H1 (cell line): Measurements from ENCODE around the gene PRKCA. TPM values are rescaled to one million over a fixed set of nuclear protein-coding genes. Genes with fewer than 3 reads are reported as not detected.

ENCODE experiments used
- CTCF ChIA-PET: fragments of 300-600 bp; sonication (Branson Sonifier 250); formaldehyde crosslinking; loops from one replicate; lab custom pipeline; 2021; ENCODE audit not compliant: partially characterized antibody; lab: Charles Lee
- POLR2A ChIA-PET: fragments of 300-600 bp; sonication (Branson Sonifier 250); formaldehyde crosslinking; loops from one replicate; lab custom pipeline; 2021; ENCODE audit warnings: inconsistent platforms; ENCODE audit not compliant: partially characterized antibody; lab: Charles Lee
- DNase-seq, 2 experiments: peaks; one replicate each; pipeline versions ENCODE4 v3.0.0 to v3.0.0-alpha.2; 2010 to 2022; ENCODE audit warnings: low spot score in 2 of 2, low read depth in 1 of 2, mixed read lengths in 1 of 2
- FAIRE-seq: peaks from 2 replicates; lab custom pipeline; 2011; peaks lifted over from hg19 to GRCh38; lab: Jason Lieb, UNC
- H2AFZ ChIP-seq: 2 replicates; pipeline ENCODE4 v1.8.1; 2012; ENCODE audit warnings: low read length, inconsistent platforms
- H2AK5ac ChIP-seq: 2 replicates; pipeline ENCODE4 v1.6.1; 2013; ENCODE audit warnings: low read depth, low read length
- H2BK120ac ChIP-seq: replicated peaks from 2 replicates; pipeline ENCODE3; 2013; ENCODE audit warnings: low read depth, low read length, inconsistent platforms
- H2BK12ac ChIP-seq: 2 replicates; pipeline ENCODE4 v1.6.1; 2013; ENCODE audit warnings: low read depth, low read length
- H2BK15ac ChIP-seq: 2 replicates; pipeline ENCODE4 v1.6.1; 2013; ENCODE audit warnings: low read length
- H2BK20ac ChIP-seq: 2 replicates; pipeline ENCODE4 v1.6.1; 2013; ENCODE audit warnings: low read length
- H2BK5ac ChIP-seq: 2 replicates; pipeline ENCODE4 v1.6.1; 2013; ENCODE audit warnings: low read depth, low read length
- H3K14ac ChIP-seq: 2 replicates; pipeline ENCODE4 v1.6.1; 2013; ENCODE audit warnings: inconsistent platforms; ENCODE audit not compliant: insufficient read length
- H3K18ac ChIP-seq: 2 replicates; pipeline ENCODE4 v1.6.1; 2013; ENCODE audit warnings: low read length; ENCODE audit errors: extremely low read depth
- H3K23ac ChIP-seq: 2 replicates; pipeline ENCODE4 v1.6.1; 2013; ENCODE audit warnings: inconsistent platforms; ENCODE audit not compliant: insufficient read length
- H3K23me2 ChIP-seq: 2 replicates; pipeline ENCODE4 v1.6.1; 2013; ENCODE audit warnings: low read depth, low read length
- H3K27ac ChIP-seq: 2 replicates; pipeline ENCODE4 v1.6.1; 2011; ENCODE audit warnings: low read depth, low read length, inconsistent platforms
- H3K27me3 ChIP-seq, 4 experiments: replicated peaks in 1 of 4; 1 replicate in 1 of 4; 2 replicates in 3 of 4; pipeline versions ENCODE4 v1.6.1 to v1.8.1; 2011 to 2013; ENCODE audit warnings: low read length in 3 of 4, mild to moderate bottlenecking in 3 of 4, inconsistent platforms in 2 of 4, mixed read lengths in 2 of 4, moderate library complexity in 1 of 4; ENCODE audit not compliant: control insufficient read depth in 3 of 4, insufficient read depth in 3 of 4; ENCODE audit errors: extremely low read depth in 1 of 4
- H3K36me3 ChIP-seq, 4 experiments: 2 replicates each; pipeline versions ENCODE4 v1.6.1 to v1.8.1; 2011 to 2013; ENCODE audit warnings: mild to moderate bottlenecking in 4 of 4, low read length in 3 of 4, moderate library complexity in 2 of 4, control low read depth in 1 of 4, inconsistent platforms in 1 of 4; ENCODE audit not compliant: insufficient read depth in 4 of 4, control insufficient read depth in 2 of 4
- H3K4ac ChIP-seq: replicated peaks from 2 replicates; pipeline ENCODE3; 2013; ENCODE audit warnings: low read length, low read depth, mixed read lengths, inconsistent platforms; ENCODE audit not compliant: insufficient read length
- H3K4me1 ChIP-seq, 4 experiments: replicated peaks in 1 of 4; 1 replicate in 1 of 4; 2 replicates in 3 of 4; pipeline versions ENCODE4 v1.6.1 to v1.8.1; 2011 to 2013; ENCODE audit warnings: low read length in 3 of 4, inconsistent platforms in 2 of 4, mixed read lengths in 1 of 4; ENCODE audit not compliant: insufficient read depth in 4 of 4, control insufficient read depth in 3 of 4
- H3K4me2 ChIP-seq, 2 experiments: 2 replicates each; pipeline versions ENCODE4 v1.6.1 to v1.8.1; 2011 to 2013; ENCODE audit warnings: low read depth in 2 of 2, low read length in 2 of 2, control low read depth in 1 of 2, inconsistent platforms in 1 of 2, mild to moderate bottlenecking in 1 of 2; ENCODE audit not compliant: insufficient read depth in 1 of 2
- H3K4me3 ChIP-seq, 4 experiments: fragments of 200-600, 300-600 bp in 1 of 4; sonication (generic), shearing (Covaris generic), sonication (Bioruptor Twin) in 1 of 4; 2 replicates each; pipeline versions ENCODE4 v1.5.1 to v1.8.1; 2011 to 2016; ENCODE audit warnings: low read length in 4 of 4, low read depth in 3 of 4, control low read depth in 2 of 4, inconsistent platforms in 2 of 4, mild to moderate bottlenecking in 2 of 4, mixed read lengths in 1 of 4, moderate library complexity in 1 of 4; ENCODE audit not compliant: insufficient read depth in 2 of 4; ENCODE audit errors: extremely low read depth in 1 of 4
- H3K56ac ChIP-seq: replicated peaks from 2 replicates; pipeline ENCODE3; 2013; ENCODE audit warnings: low read depth, mild to moderate bottlenecking, mixed read lengths, low read length, inconsistent platforms; ENCODE audit not compliant: insufficient read length
- H3K79me1 ChIP-seq: 2 replicates; pipeline ENCODE4 v1.6.1; 2013; ENCODE audit warnings: low read depth, low read length, control low read depth
- H3K79me2 ChIP-seq, 2 experiments: 2 replicates each; pipeline versions ENCODE4 v1.6.1 to v1.8.1; 2012 to 2013; ENCODE audit warnings: low read length in 2 of 2, mild to moderate bottlenecking in 2 of 2, inconsistent platforms in 1 of 2; ENCODE audit not compliant: insufficient read depth in 2 of 2, control insufficient read depth in 1 of 2
- H3K9ac ChIP-seq, 4 experiments: replicated peaks in 1 of 4; 1 replicate in 1 of 4; 2 replicates in 3 of 4; pipeline versions ENCODE4 v1.6.1 to v1.8.1; 2011 to 2013; ENCODE audit warnings: low read depth in 3 of 4, low read length in 3 of 4, control low read depth in 2 of 4, mild to moderate bottlenecking in 2 of 4, moderate library complexity in 2 of 4, inconsistent platforms in 1 of 4; ENCODE audit errors: extremely low read depth in 1 of 4
- H3K9me3 ChIP-seq, 2 experiments: 2 replicates each; pipeline versions ENCODE4 v1.6.1 to v1.8.1; 2012 to 2013; ENCODE audit warnings: mild to moderate bottlenecking in 2 of 2, moderate library complexity in 2 of 2, control low read depth in 1 of 2, inconsistent platforms in 1 of 2, low read depth in 1 of 2, low read length in 1 of 2, mixed read lengths in 1 of 2; ENCODE audit not compliant: insufficient read depth in 2 of 2
- H4K20me1 ChIP-seq, 2 experiments: replicated peaks in 1 of 2; 2 replicates each; pipeline versions ENCODE3 to v1.8.1; 2011 to 2013; ENCODE audit warnings: inconsistent platforms in 2 of 2, low read length in 2 of 2, mild to moderate bottlenecking in 1 of 2; ENCODE audit not compliant: insufficient read depth in 2 of 2, control insufficient read depth in 1 of 2
- H4K5ac ChIP-seq: 2 replicates; pipeline ENCODE4 v1.6.1; 2013; ENCODE audit warnings: low read length, low read depth, mixed read lengths, inconsistent platforms; ENCODE audit not compliant: insufficient read length
- H4K8ac ChIP-seq: 2 replicates; pipeline ENCODE4 v1.8.0; 2013; ENCODE audit warnings: mild to moderate bottlenecking, moderate library complexity, low read length, inconsistent platforms; ENCODE audit not compliant: insufficient read depth; ENCODE audit errors: extremely low read depth
- H4K91ac ChIP-seq: replicated peaks from 2 replicates; pipeline ENCODE3; 2013; ENCODE audit warnings: low read length, mixed read lengths, inconsistent platforms; ENCODE audit not compliant: insufficient read length
- BACH1 ChIP-seq: IDR thresholded peaks from 2 replicates; pipeline ENCODE4 v1.6.1; 2012; ENCODE audit warnings: low read length, improper control_type of control experiment
- BCL11A ChIP-seq, 2 experiments: IDR thresholded peaks; one replicate each; pipeline ENCODE4 v1.6.1; 2011; ENCODE audit warnings: low read depth in 2 of 2, low read length in 2 of 2, mild to moderate bottlenecking in 2 of 2
- KDM4A ChIP-seq: IDR thresholded peaks from one replicate; pipeline ENCODE4 v1.7.1; 2012; ENCODE audit warnings: low read depth, mild to moderate bottlenecking, moderate library complexity, low read length, inconsistent platforms; ENCODE audit not compliant: severe bottlenecking
- NRF1 ChIP-seq: IDR thresholded peaks from 2 replicates; pipeline ENCODE4 v1.6.1; 2011; ENCODE audit warnings: mild to moderate bottlenecking, low read depth, low read length, improper control_type of control experiment
- RFX5 ChIP-seq: IDR thresholded peaks from 2 replicates; pipeline ENCODE4 v1.6.1; 2011; ENCODE audit warnings: low read depth, low read length, improper control_type of control experiment, borderline replicate concordance
- WGBS, 2 experiments: shearing (Covaris generic) in 1 of 2; methylation state at CpG; one replicate each; pipeline versions ENCODE4 v1.1.6 to v1.1.7; 2013 to 2015; ENCODE audit warnings: low lambda C conversion rate in 2 of 2, mixed read lengths in 2 of 2, inconsistent platforms in 1 of 2, low coverage in 1 of 2, missing lambda C conversion rate in 1 of 2; ENCODE audit not compliant: insufficient replicate concordance in 2 of 2, insufficient coverage in 1 of 2, insufficient read length in 1 of 2; ENCODE audit errors: extremely low coverage in 1 of 2, missing lambda C conversion rate in 1 of 2; 5-methylcytosine and 5-hydroxymethylcytosine counted together
- polyA plus RNA-seq, 7 experiments: library from polyadenylated mRNA; depleted of rRNA in 3 of 7; stranded (reverse) in 5 of 7; unstranded in 2 of 7; fragments of >200 nt in 5 of 7; fragments of 200-250 nt in 2 of 7; gene quantifications; 1 replicate in 5 of 7; 2 replicates in 1 of 7; 4 replicates in 1 of 7; pipeline versions ENCODE4 v1.2.1 to v1.2.3, GENCODE V29; 2011 to 2013; ENCODE audit warnings: missing spikeins in 2 of 7, mixed read lengths in 2 of 7
- total RNA-seq: library from RNA; stranded (reverse); fragmentation: NEBNext Ultra II Directional; extraction: Animal tissue kit (Norgen Biotek cat#: 25700); gene quantifications from 2 replicates; pipeline ENCODE4 v1.2.1, GENCODE V29; 2021

Gene PRKCA
- total and polyA plus RNA-seq, 2 of the 8 experiments (the other 6 are each of a cell fraction or from before 2014, with no cell fraction given), result 5.8 to 17.8 TPM

- Histone ChIP-seq H4K8ac (no peak overlapping the region), H4K91ac (no peak overlapping the region), H3K18ac (no peak overlapping the region), H2BK5ac (no peak overlapping the region), H3K9me3 (no peaks in the 10 kb centered on the region), H3K36me3 (no peaks in the 10 kb centered on the region), H3K4me1 (peaks cover 2 to 12% (median 7%) of the 10 kb centered on the region in 4 experiments; a peak in 6 of 7 replicates), H3K56ac (no peak overlapping the region), H3K4me2 (no peak overlapping the region), H2AFZ (no peak overlapping the region), H4K20me1 (no peaks in the 10 kb centered on the region), H4K5ac (no peak overlapping the region), H3K27ac (no peak overlapping the region), H3K4me3 (no peak overlapping the region), H3K23me2 (no peaks in the 10 kb centered on the region), H2AK5ac (no peak overlapping the region), H3K79me2 (peaks cover 0 to 3% of the 10 kb centered on the region in 2 experiments; a peak in 2 of 4 replicates), H2BK120ac (no peak overlapping the region), H3K23ac (no peak overlapping the region), H3K27me3 (no peaks in the 10 kb centered on the region), H2BK12ac (no peak overlapping the region), H2BK20ac (no peak overlapping the region), H3K4ac (no peak overlapping the region), H2BK15ac (no peak overlapping the region), H3K14ac (no peak overlapping the region), H3K9ac (no peak overlapping the region), H3K79me1 (no peaks in the 10 kb centered on the region; the same call in 1 of the 2 replicates)
- TF ChIP-seq NRF1 (no peak), BCL11A (IDR thresholded peaks at IDR 0.05; ENCODE audit: low read depth in 2 of 2, low read length in 2 of 2) (no peak), BACH1 (no peak), RFX5 (no peak), KDM4A (no peak)
- ChIA-PET CTCF (interaction anchor here (0.6 to 1.2 kb wide), 2 partner anchors 10 to 69 kb away, joined by 3 to 6 read pairs; no protein-coding TSS in a partner anchor), POLR2A (no interaction called here)
- DNase-seq, result no peak
- 86% methylated on average over 5 of the region's 5 CpGs; no CpG with 5 or more reads in 1 of the 2 experiments for WGBS, 2 experiments
- no peak for FAIRE-seq
Observed at GRCh38 chr17:66480243-66480642, 177.8 kb downstream of the PRKCA start.
